ENCODE measurements around the gene TOPORS.

DNA sequence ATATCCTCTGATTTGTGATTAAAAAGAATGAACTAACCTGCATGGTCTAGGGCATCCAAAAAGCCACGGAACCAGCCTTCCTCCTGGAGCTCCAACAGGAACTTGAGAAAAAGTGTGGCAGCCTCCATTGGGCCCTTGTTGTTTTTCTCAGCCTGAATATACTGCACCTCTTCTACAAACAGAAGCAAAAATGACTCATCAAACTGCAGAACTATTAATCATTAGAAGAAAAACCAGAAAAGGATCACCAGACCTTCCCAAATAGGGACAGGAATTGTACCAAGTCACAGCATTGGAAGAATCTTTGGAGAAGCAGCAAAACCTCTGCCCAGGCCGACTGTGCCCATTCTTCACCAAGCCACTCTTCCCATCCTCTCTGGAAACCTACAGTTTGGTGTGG is 51.6 kb downstream of the TOPORS start:
- TF ChIP-seq, protein P1, sequence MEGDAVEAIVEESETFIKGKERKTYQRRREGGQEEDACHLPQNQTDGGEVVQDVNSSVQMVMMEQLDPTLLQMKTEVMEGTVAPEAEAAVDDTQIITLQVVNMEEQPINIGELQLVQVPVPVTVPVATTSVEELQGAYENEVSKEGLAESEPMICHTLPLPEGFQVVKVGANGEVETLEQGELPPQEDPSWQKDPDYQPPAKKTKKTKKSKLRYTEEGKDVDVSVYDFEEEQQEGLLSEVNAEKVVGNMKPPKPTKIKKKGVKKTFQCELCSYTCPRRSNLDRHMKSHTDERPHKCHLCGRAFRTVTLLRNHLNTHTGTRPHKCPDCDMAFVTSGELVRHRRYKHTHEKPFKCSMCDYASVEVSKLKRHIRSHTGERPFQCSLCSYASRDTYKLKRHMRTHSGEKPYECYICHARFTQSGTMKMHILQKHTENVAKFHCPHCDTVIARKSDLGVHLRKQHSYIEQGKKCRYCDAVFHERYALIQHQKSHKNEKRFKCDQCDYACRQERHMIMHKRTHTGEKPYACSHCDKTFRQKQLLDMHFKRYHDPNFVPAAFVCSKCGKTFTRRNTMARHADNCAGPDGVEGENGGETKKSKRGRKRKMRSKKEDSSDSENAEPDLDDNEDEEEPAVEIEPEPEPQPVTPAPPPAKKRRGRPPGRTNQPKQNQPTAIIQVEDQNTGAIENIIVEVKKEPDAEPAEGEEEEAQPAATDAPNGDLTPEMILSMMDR (IDR thresholded peaks at IDR 0.05; ENCODE audit: low read length): no peak
- TF ChIP-seq EZH2 (optimal IDR thresholded peaks at IDR 0.05; ENCODE audit: low read depth, low read length) (no peak), EZH2phosphoT487 (IDR thresholded peaks at IDR 0.05; ENCODE audit: low read length) (no peak)

All from MM.1S (cell line).